ENCODE measurements around the gene PRDM15. TPM values are rescaled to one million over a fixed set of nuclear protein-coding genes. Genes with fewer than 3 reads are reported as not detected.

Gene PRDM15
- total RNA-seq, 2 donors from 2014 or later: 6.7 to 18.1 TPM

DNA sequence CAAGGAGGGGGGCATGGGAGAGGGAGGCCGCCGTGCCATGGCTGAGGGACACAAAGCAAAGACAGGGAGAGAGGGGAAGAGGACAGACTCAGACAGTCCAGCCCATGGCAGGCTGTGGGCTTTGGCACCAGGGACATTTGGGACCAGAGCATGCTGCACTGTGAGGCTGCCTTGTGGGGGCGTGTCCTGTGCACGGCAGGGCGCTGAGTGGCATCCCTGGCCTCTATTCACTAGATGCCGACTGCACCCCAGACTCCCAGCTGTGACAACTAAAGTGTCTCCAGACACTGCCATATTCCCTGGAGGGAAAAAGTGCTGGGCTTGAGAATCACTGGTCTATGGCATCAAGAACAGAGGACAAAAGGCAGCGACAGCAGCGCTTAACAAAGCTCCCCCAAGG lies 18.6 kb upstream of the PRDM15 start:
- Histone ChIP-seq H3K9me3 (no peaks in the 10 kb centered on the region), H3K4me3 (no peak overlapping the region), H3K27me3 (replicated peaks; ENCODE audit: insufficient read depth) (no peaks in the 10 kb centered on the region), H3K4me1 (replicated peaks) (no peaks in the 10 kb centered on the region), H3K36me3 (peaks cover 0 to 6% of the 10 kb centered on the region in 2 donors), H3K27ac (no peak overlapping the region)
- intact Hi-C loops (cut with DNase I): no loop called here
- DNase-seq (ENCODE audit: low spot score): no peak
- WGBS: 87% methylated on average over 8 of the region's 8 CpGs
- TF ChIP-seq, protein P1, sequence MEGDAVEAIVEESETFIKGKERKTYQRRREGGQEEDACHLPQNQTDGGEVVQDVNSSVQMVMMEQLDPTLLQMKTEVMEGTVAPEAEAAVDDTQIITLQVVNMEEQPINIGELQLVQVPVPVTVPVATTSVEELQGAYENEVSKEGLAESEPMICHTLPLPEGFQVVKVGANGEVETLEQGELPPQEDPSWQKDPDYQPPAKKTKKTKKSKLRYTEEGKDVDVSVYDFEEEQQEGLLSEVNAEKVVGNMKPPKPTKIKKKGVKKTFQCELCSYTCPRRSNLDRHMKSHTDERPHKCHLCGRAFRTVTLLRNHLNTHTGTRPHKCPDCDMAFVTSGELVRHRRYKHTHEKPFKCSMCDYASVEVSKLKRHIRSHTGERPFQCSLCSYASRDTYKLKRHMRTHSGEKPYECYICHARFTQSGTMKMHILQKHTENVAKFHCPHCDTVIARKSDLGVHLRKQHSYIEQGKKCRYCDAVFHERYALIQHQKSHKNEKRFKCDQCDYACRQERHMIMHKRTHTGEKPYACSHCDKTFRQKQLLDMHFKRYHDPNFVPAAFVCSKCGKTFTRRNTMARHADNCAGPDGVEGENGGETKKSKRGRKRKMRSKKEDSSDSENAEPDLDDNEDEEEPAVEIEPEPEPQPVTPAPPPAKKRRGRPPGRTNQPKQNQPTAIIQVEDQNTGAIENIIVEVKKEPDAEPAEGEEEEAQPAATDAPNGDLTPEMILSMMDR (IDR thresholded peaks at IDR 0.05): no peak
- TF ChIP-seq POLR2A (IDR thresholded peaks at IDR 0.05) (no peak), POLR2AphosphoS5 (IDR thresholded peaks at IDR 0.05) (no peak)

DNA sequence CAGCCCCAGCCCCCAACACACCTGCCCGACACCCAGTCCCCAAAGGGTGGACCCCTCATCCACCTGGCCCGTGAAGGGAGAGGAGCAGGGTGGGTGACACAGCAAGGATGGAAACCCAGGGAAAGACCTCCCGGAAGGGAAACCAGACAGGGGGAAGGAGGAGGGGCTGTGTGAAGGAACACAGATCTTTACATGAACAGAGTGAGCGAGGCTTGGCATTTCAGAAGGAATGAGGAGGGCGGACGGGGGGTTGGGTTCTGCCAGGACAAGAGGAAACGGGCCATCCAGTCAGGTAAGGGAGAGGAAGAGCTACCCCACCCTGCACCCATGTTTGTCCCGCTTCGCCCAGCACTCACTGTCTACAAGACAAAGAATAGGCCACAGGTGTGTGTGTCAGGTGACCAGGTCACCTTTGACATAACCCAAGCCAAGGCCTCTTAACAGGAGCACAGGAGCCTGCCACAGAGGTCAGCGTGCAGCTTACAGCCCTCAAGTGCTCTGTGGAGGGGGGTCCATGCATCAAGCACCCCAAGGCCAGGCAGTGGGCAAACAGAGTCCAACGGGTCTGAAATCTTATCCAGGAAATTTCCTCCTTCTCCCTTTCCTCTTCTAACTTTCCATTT lies 18.0 kb upstream of the PRDM15 start:
- no peak for DNase-seq (ENCODE audit: low spot score)
- TF ChIP-seq, protein P1 (IDR thresholded peaks at IDR 0.05): no peak
- TF ChIP-seq POLR2A (IDR thresholded peaks at IDR 0.05) (no peak), POLR2AphosphoS5 (IDR thresholded peaks at IDR 0.05) (no peak)
- Histone ChIP-seq H3K27ac (no peak overlapping the region), H3K9me3 (no peaks in the 10 kb centered on the region), H3K36me3 (peaks cover 0 to 6% of the 10 kb centered on the region in 2 donors), H3K4me1 (replicated peaks) (no peaks in the 10 kb centered on the region), H3K4me3 (no peak overlapping the region), H3K27me3 (replicated peaks; ENCODE audit: insufficient read depth) (no peaks in the 10 kb centered on the region)
- intact Hi-C loops (cut with DNase I): no loop called here
- WGBS: 73% methylated on average over 11 of the region's 11 CpGs

DNA sequence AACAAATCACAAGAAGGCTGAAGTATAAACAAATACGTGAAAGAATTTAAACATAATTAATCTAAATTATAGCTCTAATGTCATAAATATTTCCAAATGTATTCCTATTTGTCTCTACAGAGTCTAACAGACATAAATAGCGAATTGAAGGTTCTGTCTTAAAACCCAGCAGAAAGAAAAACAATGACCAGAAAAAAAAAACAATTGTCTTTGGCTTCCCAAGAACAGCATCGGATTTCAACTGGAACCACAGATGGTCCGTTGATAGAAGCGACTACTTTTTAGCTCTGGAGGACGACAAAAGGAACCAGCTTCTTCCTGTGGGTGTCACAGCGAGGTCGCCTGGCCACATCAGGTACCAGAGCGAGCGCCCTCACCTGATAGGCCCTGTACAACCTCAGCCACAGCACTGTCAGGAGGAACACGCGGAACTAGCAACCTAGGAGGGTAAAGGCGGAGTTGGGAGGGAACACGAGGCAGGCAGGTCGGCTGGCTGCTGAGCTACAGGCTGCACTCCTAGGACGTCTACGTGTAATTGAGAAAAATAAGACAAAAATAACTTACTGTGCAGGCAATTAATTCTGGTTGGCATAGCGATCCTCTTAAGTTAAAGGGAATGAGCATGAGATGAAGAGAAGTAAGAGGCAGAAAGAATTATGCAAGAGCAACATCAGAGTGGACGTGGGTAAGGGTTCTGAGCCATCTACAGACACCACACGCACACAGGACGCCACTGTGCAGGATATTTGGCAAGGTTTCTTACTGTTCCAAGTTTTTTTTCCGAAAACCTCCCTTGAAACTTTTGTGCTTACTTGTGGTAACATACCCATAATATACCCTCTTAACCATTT lies 16.7 kb upstream of the PRDM15 start:
- H3K4me3 ChIP-seq: no peak overlapping the region
- TF ChIP-seq, protein P1 (IDR thresholded peaks at IDR 0.05): no peak
- TF ChIP-seq POLR2AphosphoS5 (IDR thresholded peaks at IDR 0.05): no peak
- no peak for TF ChIP-seq POLR2A (IDR thresholded peaks at IDR 0.05)
- WGBS: 62% methylated on average over 22 of the region's 22 CpGs
- peaks cover 0 to 1% of the 10 kb centered on the region in 2 donors for H3K36me3 ChIP-seq
- no peak for DNase-seq (ENCODE audit: low spot score)
- H3K27me3 ChIP-seq (replicated peaks; ENCODE audit: insufficient read depth): no peaks in the 10 kb centered on the region
- no peak overlapping the region for H3K27ac ChIP-seq
- intact Hi-C loops (cut with DNase I): no loop called here
- no peaks in the 10 kb centered on the region for H3K4me1 ChIP-seq (replicated peaks)
- H3K9me3 ChIP-seq: no peaks in the 10 kb centered on the region

DNA sequence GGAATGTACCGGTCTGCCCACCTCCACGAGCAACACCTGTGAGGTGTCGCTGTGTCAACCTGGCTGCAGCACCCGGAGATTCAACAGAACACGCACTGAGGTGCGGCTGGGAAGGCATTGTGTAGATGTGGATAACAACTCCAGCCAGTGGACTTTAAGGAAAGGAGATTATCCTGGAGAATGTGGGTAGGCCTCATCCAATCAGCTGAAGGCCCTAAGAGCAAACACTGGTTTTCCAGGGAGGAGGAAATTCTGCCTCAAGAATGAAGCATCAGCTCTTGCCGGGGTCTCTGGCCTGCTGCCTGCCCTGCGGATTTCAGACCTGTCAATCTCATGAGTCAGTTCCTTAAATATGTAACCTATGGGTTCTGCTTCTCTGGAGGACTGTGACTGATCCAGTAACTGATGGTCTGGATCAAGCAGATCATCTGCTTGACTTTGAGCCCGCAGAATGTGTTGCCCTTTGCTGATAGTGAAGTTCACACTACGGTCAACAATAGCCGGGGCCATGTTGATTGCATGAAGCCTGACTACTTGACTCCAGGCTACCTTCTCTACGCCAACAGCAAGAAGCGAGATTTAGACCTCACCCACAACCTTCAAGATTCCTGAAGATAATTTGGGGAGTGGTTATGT lies 15.9 kb upstream of the PRDM15 start:
- TF ChIP-seq, protein P1 (IDR thresholded peaks at IDR 0.05): no peak
- TF ChIP-seq POLR2A (IDR thresholded peaks at IDR 0.05): no peak
- intact Hi-C loops (cut with DNase I): no loop called here
- H3K27me3 ChIP-seq (replicated peaks; ENCODE audit: insufficient read depth): no peaks in the 10 kb centered on the region
- H3K4me1 ChIP-seq (replicated peaks): no peaks in the 10 kb centered on the region
- H3K27ac ChIP-seq: no peak overlapping the region
- H3K9me3 ChIP-seq: no peaks in the 10 kb centered on the region
- no peak for DNase-seq (ENCODE audit: low spot score)
- 72% methylated on average over 13 of the region's 13 CpGs for WGBS
- no peak overlapping the region for H3K4me3 ChIP-seq
- no peaks in the 10 kb centered on the region for H3K36me3 ChIP-seq

All from prostate gland (tissue), 2 donors.